Neuron (in vitro differentiated cells): ENCODE measurements around the gene CDYL.
"Not testable (repeated sequence)": the region's sequence is repeated elsewhere in the genome, so short reads cannot be mapped to it uniquely, and the experiment has no call there.

ENCODE experiments used
- H2AFZ ChIP-seq: one replicate; pipeline ENCODE4 v1.6.1; 2013; ENCODE audit warnings: low read depth, mild to moderate bottlenecking, inconsistent platforms, low read length, moderate library complexity
- H3K27me3 ChIP-seq: one replicate; pipeline ENCODE4 v1.6.1; 2013; ENCODE audit warnings: low read length; ENCODE audit not compliant: insufficient read depth
- H3K36me3 ChIP-seq: one replicate; pipeline ENCODE4 v1.6.1; 2013; ENCODE audit warnings: low read length; ENCODE audit not compliant: insufficient read depth
- H3K4me1 ChIP-seq: one replicate; pipeline ENCODE4 v1.6.1; 2013; ENCODE audit warnings: low read length; ENCODE audit not compliant: insufficient read depth
- H3K4me3 ChIP-seq: 2 replicates; pipeline ENCODE4 v1.5.1; 2013; ENCODE audit warnings: mild to moderate bottlenecking, low read length, moderate library complexity
- H3K9me3 ChIP-seq: one replicate; pipeline ENCODE4 v1.6.1; 2013; ENCODE audit warnings: low read length

CDYL gene

GRCh38 chr6:4999586-4999985 lies 223.4 kb downstream of the CDYL start:
- Histone ChIP-seq H3K27me3 (no peaks in the 10 kb centered on the region), H3K9me3 (no peaks in the 10 kb centered on the region), H2AFZ (no peak overlapping the region)

GRCh38 chr6:5003604-5004372 lies 227.6 kb downstream of the CDYL start, which contains the start of gene RPP40:
RPP40 (minus strand) TSS chr6:5004037; CDS start chr6:5004002, 35 bp downstream.
- peaks cover 3% of the 10 kb centered on the region for H3K4me1 ChIP-seq
- peak within 1 kb of the TSS; percentile 63 for H2AFZ ChIP-seq
- H3K9me3 ChIP-seq: no peaks in the 10 kb centered on the region
- no peaks in the 10 kb centered on the region for H3K27me3 ChIP-seq
- H3K36me3 ChIP-seq: peaks cover 4% of the 10 kb centered on the region
- H3K4me3 ChIP-seq: peak within 1 kb of the TSS; percentile 70

More at GRCh38 chr6:4999586-4999985, 223.4 kb downstream of the CDYL start:
- H3K4me1 ChIP-seq: peaks cover 2% of the 10 kb centered on the region
- no peak overlapping the region for H3K4me3 ChIP-seq
- peaks cover 6% of the 10 kb centered on the region for H3K36me3 ChIP-seq

GRCh38 chr6:5004373-5005037 lies 228.3 kb downstream of the CDYL start:
- peak overlapping the region; percentile 63 for H2AFZ ChIP-seq
- peak overlapping the region; percentile 70 for H3K4me3 ChIP-seq
- H3K4me1 ChIP-seq: peaks cover 3% of the 10 kb centered on the region
- H3K36me3 ChIP-seq: peaks cover 4% of the 10 kb centered on the region
- no peaks in the 10 kb centered on the region for H3K9me3 ChIP-seq
- no peaks in the 10 kb centered on the region for H3K27me3 ChIP-seq

GRCh38 chr6:5005038-5005433 lies 228.8 kb downstream of the CDYL start:
- H3K4me1 ChIP-seq, H3K9me3 ChIP-seq, H2AFZ ChIP-seq, H3K27me3 ChIP-seq, H3K36me3 ChIP-seq, H3K4me3 ChIP-seq: not testable (repeated sequence)
